GM20431 (cell line): ENCODE measurements around the gene TMEM185B.
"Not testable (repeated sequence)": the region's sequence is repeated elsewhere in the genome, so short reads cannot be mapped to it uniquely, and the experiment has no call there.

Experiments
- in situ Hi-C: fragments of 300-500 bp; cut with MseI, MboI; formaldehyde crosslinking; loops from one replicate; pipeline ENCODE4 v1.15.0; 2020; ENCODE audit warnings: low sequenced_read_pairs; ENCODE audit not compliant: unreplicated experiment

TMEM185B gene

GRCh38 chr2:120223034-120223912 lies at the start of gene TMEM185B:
Gene TMEM185B (minus strand): TSS chr2:120223400. CDS start chr2:120222976, 424 bp downstream.
- in situ Hi-C loops, result loop anchor here (25.0 kb wide), 1 partner anchor 89 kb away; no protein-coding TSS in a partner anchor

GRCh38 chr2:120271711-120272379 lies 48.6 kb upstream of the TMEM185B start:
- in situ Hi-C loops, result no loop called here

- in situ Hi-C loops, result no loop called here
Observed at GRCh38 chr2:120269816-120270215, 46.6 kb upstream of the TMEM185B start.

GRCh38 chr2:120269076-120269744 lies 46.0 kb upstream of the TMEM185B start:
- in situ Hi-C loops, result no loop called here

GRCh38 chr2:120267348-120267747 lies 44.1 kb upstream of the TMEM185B start:
- in situ Hi-C loops, result no loop called here

- in situ Hi-C loops, result no loop called here
Observed at GRCh38 chr2:120265006-120265405, 41.8 kb upstream of the TMEM185B start.

- in situ Hi-C loops, result no loop called here
Observed at GRCh38 chr2:120262761-120263428, 39.7 kb upstream of the TMEM185B start.

GRCh38 chr2:120262150-120262549 lies 39.0 kb upstream of the TMEM185B start:
- in situ Hi-C loops, result no loop called here

- in situ Hi-C loops, result no loop called here
Observed at GRCh38 chr2:120261387-120262006, 38.3 kb upstream of the TMEM185B start.

- in situ Hi-C loops, result no loop called here
Observed at GRCh38 chr2:120260736-120261135, 37.5 kb upstream of the TMEM185B start.

GRCh38 chr2:120259939-120260338 lies 36.7 kb upstream of the TMEM185B start:
- in situ Hi-C loops, result not testable (repeated sequence)

- in situ Hi-C loops, result no loop called here
Observed at GRCh38 chr2:120258196-120258595, 35.0 kb upstream of the TMEM185B start.

- in situ Hi-C loops, result no loop called here
Observed at GRCh38 chr2:120257522-120257921, 34.3 kb upstream of the TMEM185B start.

GRCh38 chr2:120256651-120257000 lies 33.4 kb upstream of the TMEM185B start:
- in situ Hi-C loops, result no loop called here

- in situ Hi-C loops, result no loop called here
Observed at GRCh38 chr2:120255986-120256650, 32.9 kb upstream of the TMEM185B start.

- in situ Hi-C loops, result no loop called here
Observed at GRCh38 chr2:120255071-120255470, 31.9 kb upstream of the TMEM185B start.

GRCh38 chr2:120254178-120254577 lies 31.0 kb upstream of the TMEM185B start:
- in situ Hi-C loops, result no loop called here

- in situ Hi-C loops, result no loop called here
Observed at GRCh38 chr2:120253021-120253882, 30.1 kb upstream of the TMEM185B start.
